ENCODE measurements around the gene SPATA31D1. TPM values are rescaled to one million over a fixed set of nuclear protein-coding genes. Genes with fewer than 3 reads are reported as not detected.

Gene SPATA31D1
- total and polyA plus RNA-seq, 2 donors (not counting 1 experiment from before 2014, with no cell fraction given): not detected

DNA sequence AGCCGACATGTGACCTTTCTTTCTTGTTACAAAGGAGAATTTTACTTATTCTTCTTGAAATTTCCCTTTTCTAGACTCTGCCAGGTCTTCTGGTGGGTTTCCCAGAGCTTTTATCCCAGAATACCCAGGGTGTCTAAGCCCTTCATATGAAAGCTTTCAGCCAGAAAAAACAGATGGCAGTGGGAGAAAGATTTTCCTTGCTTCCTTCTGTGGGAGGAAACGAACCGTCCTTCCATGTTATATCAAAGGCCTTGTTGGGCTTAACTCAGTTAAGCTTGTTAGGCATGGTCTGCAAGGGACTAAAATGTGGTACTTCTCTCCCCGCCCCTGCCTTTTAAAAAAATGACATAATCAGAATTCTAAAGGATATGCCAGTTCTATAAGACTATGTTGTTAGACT, 47.5 kb downstream of the SPATA31D1 start:
- Histone ChIP-seq H3K4me3 (ENCODE audit: control extremely low read depth in 1 of 5, extremely low read depth in 1 of 5, insufficient read depth in 1 of 5, low read depth in 2 of 5, low read length in 4 of 5) (no peak overlapping the region), H3K27ac (ENCODE audit: low read length in 2 of 2) (no peak overlapping the region), H2AFZ (ENCODE audit: insufficient read depth, low read depth, low read length, poor library complexity, severe bottlenecking) (no peak overlapping the region), H3K27me3 (replicated peaks in 1 of 4; ENCODE audit: control extremely low read depth in 1 of 4, control insufficient read depth in 3 of 4, insufficient read depth in 4 of 4, low read length in 3 of 4) (no peaks in the 10 kb centered on the region), H3K4me2 (replicated peaks; ENCODE audit: low read depth, low read length, poor library complexity, severe bottlenecking) (no peak overlapping the region), H4K20me1 (ENCODE audit: control insufficient read depth, insufficient read depth, low read length, poor library complexity, severe bottlenecking) (no peaks in the 10 kb centered on the region), H3K4me1 (ENCODE audit: control insufficient read depth in 2 of 2, insufficient read depth in 2 of 2, low read length in 2 of 2) (no peaks in the 10 kb centered on the region), H3K36me3 (replicated peaks in 1 of 2; ENCODE audit: control extremely low read depth in 1 of 2, control insufficient read depth in 1 of 2, extremely low read depth in 1 of 2, insufficient read depth in 2 of 2, low read length in 1 of 2) (no peaks in the 10 kb centered on the region), H3K79me2 (ENCODE audit: control insufficient read depth, insufficient read depth, low read length) (no peaks in the 10 kb centered on the region), H3K9ac (ENCODE audit: low read length) (no peak overlapping the region), H3K9me3 (ENCODE audit: control extremely low read depth in 1 of 3, control insufficient read depth in 2 of 3, insufficient read depth in 1 of 3, low read length in 2 of 3) (no peaks in the 10 kb centered on the region)
- H3K4me3 Mint-ChIP-seq: no peak overlapping the region
- H3K9me3 Mint-ChIP-seq (ENCODE audit: insufficient read depth): no peaks in the 10 kb centered on the region
- no peak overlapping the region for H3K27ac Mint-ChIP-seq
- ChIA-PET POLR2A (no interaction called here), CTCF (no interaction called here)
- peaks cover 5% of the 10 kb centered on the region for H3K27me3 Mint-ChIP-seq
- H3K4me1 Mint-ChIP-seq: no peaks in the 10 kb centered on the region
- no peak for TF ChIP-seq EZH2 (IDR thresholded peaks at IDR 0.05; ENCODE audit: borderline replicate concordance, insufficient read depth, low read depth, low read length, poor library complexity, severe bottlenecking)
- TF ChIP-seq, protein P1, sequence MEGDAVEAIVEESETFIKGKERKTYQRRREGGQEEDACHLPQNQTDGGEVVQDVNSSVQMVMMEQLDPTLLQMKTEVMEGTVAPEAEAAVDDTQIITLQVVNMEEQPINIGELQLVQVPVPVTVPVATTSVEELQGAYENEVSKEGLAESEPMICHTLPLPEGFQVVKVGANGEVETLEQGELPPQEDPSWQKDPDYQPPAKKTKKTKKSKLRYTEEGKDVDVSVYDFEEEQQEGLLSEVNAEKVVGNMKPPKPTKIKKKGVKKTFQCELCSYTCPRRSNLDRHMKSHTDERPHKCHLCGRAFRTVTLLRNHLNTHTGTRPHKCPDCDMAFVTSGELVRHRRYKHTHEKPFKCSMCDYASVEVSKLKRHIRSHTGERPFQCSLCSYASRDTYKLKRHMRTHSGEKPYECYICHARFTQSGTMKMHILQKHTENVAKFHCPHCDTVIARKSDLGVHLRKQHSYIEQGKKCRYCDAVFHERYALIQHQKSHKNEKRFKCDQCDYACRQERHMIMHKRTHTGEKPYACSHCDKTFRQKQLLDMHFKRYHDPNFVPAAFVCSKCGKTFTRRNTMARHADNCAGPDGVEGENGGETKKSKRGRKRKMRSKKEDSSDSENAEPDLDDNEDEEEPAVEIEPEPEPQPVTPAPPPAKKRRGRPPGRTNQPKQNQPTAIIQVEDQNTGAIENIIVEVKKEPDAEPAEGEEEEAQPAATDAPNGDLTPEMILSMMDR (IDR thresholded peaks at IDR 0.05): no peak
- DNase-seq: no peak
- intact Hi-C loops (cut with micrococcal nuclease): no loop called here
- no peak for ATAC-seq (ENCODE audit: low read depth)
- 100% methylated on average over 1 of the region's 4 CpGs for WGBS (ENCODE audit: insufficient coverage)

DNA sequence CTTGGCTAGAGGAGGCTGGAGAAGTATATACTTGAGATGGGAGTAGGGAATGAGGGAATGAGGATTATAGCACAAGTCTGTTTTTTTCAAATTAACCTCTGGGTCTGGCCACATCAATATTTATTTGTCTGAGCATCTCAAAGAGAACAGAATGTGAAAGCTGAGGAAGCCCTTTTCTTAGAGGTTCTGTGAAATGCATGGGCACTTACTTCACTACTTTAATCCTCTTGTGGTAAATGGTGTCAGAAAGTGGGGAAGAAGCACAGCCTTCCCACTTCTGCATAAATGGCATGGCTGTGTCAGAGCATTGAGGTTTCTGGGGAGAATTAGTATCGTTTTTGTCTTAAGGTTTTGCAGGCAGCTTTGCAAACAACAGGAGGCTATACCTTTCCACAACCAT, 48.6 kb downstream of the SPATA31D1 start:
- H3K36me3 ChIP-seq (replicated peaks in 1 of 2; ENCODE audit: control extremely low read depth in 1 of 2, control insufficient read depth in 1 of 2, extremely low read depth in 1 of 2, insufficient read depth in 2 of 2, low read length in 1 of 2): no peaks in the 10 kb centered on the region
- Mint-ChIP-seq H3K27ac (no peak overlapping the region), H3K4me3 (no peak overlapping the region), H3K4me1 (no peaks in the 10 kb centered on the region), H3K27me3 (no peaks in the 10 kb centered on the region), H3K9me3 (ENCODE audit: insufficient read depth) (no peaks in the 10 kb centered on the region)
- H3K27ac ChIP-seq (ENCODE audit: low read length in 2 of 2): no peak overlapping the region
- intact Hi-C loops (cut with micrococcal nuclease): no loop called here
- H3K4me3 ChIP-seq (ENCODE audit: control extremely low read depth in 1 of 5, extremely low read depth in 1 of 5, insufficient read depth in 1 of 5, low read depth in 2 of 5, low read length in 4 of 5): no peak overlapping the region
- H3K27me3 ChIP-seq (replicated peaks in 1 of 4; ENCODE audit: control extremely low read depth in 1 of 4, control insufficient read depth in 3 of 4, insufficient read depth in 4 of 4, low read length in 3 of 4): no peaks in the 10 kb centered on the region
- H3K9me3 ChIP-seq (ENCODE audit: control extremely low read depth in 1 of 3, control insufficient read depth in 2 of 3, insufficient read depth in 1 of 3, low read length in 2 of 3): no peaks in the 10 kb centered on the region
- TF ChIP-seq EZH2 (IDR thresholded peaks at IDR 0.05; ENCODE audit: borderline replicate concordance, insufficient read depth, low read depth, low read length, poor library complexity, severe bottlenecking): no peak
- TF ChIP-seq, protein P1 (IDR thresholded peaks at IDR 0.05): no peak
- H3K9ac ChIP-seq (ENCODE audit: low read length): no peak overlapping the region
- CTCF ChIA-PET: no interaction called here
- H2AFZ ChIP-seq (ENCODE audit: insufficient read depth, low read depth, low read length, poor library complexity, severe bottlenecking): no peak overlapping the region
- no CpG with 5 or more reads among the region's 1 CpG for WGBS (ENCODE audit: insufficient coverage)
- DNase-seq: no peak
- no peaks in the 10 kb centered on the region for H4K20me1 ChIP-seq (ENCODE audit: control insufficient read depth, insufficient read depth, low read length, poor library complexity, severe bottlenecking)
- POLR2A ChIA-PET: no interaction called here
- H3K79me2 ChIP-seq (ENCODE audit: control insufficient read depth, insufficient read depth, low read length): no peaks in the 10 kb centered on the region
- no peak overlapping the region for H3K4me2 ChIP-seq (replicated peaks; ENCODE audit: low read depth, low read length, poor library complexity, severe bottlenecking)
- ATAC-seq (ENCODE audit: low read depth): no peak
- H3K4me1 ChIP-seq (ENCODE audit: control insufficient read depth in 2 of 2, insufficient read depth in 2 of 2, low read length in 2 of 2): no peaks in the 10 kb centered on the region

Data from B cell (primary cell).